Measurements from ENCODE around the gene SIRT7. TPM values are rescaled to one million over a fixed set of nuclear protein-coding genes. Genes with fewer than 3 reads are reported as not detected.

SIRT7 gene
- polyA plus RNA-seq, 1 donor, result 25.2 TPM

- Histone ChIP-seq H3K4me1 (ENCODE audit: control insufficient read depth, insufficient read depth, low read length) (peaks cover 28% of the 10 kb centered on the region), H3K9me3 (ENCODE audit: control insufficient read depth, low read depth, low read length) (peaks cover 5% of the 10 kb centered on the region), H3K27ac (ENCODE audit: low read length) (peak overlapping the region; percentile 44), H3K4me3 (ENCODE audit: low read length) (peak overlapping the region; percentile 62), H3K27me3 (ENCODE audit: control insufficient read depth, insufficient read depth, low read length) (no peaks in the 10 kb centered on the region), H3K36me3 (ENCODE audit: control insufficient read depth, insufficient read depth, low read length) (peaks cover 68% of the 10 kb centered on the region)
- 100% methylated on average over 1 of the region's 21 CpGs for WGBS (ENCODE audit: insufficient coverage, low lambda C conversion rate)
- peak in 1 of 2 donors; percentile 61 for DNase-seq
These were observed 1.6 kb downstream of the SIRT7 start for GRCh38 chr17:81916234-81917001.

DNA sequence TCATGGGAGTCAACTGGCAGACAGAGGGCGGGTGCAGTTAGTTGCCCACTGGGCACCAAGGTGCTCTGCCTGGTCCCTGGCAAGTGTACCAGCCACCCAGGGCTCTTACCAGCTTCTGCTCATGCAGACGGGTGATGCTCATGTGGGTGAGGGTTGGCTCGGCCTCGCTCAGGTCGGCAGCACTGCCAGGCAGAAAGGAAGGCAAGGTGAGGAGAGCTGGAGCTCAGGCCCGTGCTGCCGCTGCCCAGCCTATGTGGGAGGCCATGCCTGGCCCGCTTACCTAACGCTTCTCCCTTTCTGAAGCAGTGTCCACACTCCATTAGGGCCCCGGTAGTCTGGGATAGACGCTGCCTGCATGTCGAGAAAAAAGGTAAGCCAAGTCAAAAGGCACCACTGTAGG lies 2.6 kb downstream of the SIRT7 start:
- Histone ChIP-seq H3K36me3 (ENCODE audit: control insufficient read depth, insufficient read depth, low read length) (peaks cover 57% of the 10 kb centered on the region), H3K27me3 (ENCODE audit: control insufficient read depth, insufficient read depth, low read length) (no peaks in the 10 kb centered on the region), H3K4me3 (ENCODE audit: low read length) (no peak overlapping the region), H3K4me1 (ENCODE audit: control insufficient read depth, insufficient read depth, low read length) (peaks cover 29% of the 10 kb centered on the region), H3K27ac (ENCODE audit: low read length) (no peak overlapping the region), H3K9me3 (ENCODE audit: control insufficient read depth, low read depth, low read length) (peaks cover 5% of the 10 kb centered on the region)
- no CpG with 5 or more reads among the region's 12 CpGs for WGBS (ENCODE audit: insufficient coverage, low lambda C conversion rate)
- DNase-seq, result no peak

GRCh38 chr17:81914103-81914850 lies 3.7 kb downstream of the SIRT7 start:
- WGBS (ENCODE audit: insufficient coverage, low lambda C conversion rate), result no CpG with 5 or more reads among the region's 36 CpGs
- Histone ChIP-seq H3K9me3 (ENCODE audit: control insufficient read depth, low read depth, low read length) (peaks cover 5% of the 10 kb centered on the region), H3K36me3 (ENCODE audit: control insufficient read depth, insufficient read depth, low read length) (peaks cover 49% of the 10 kb centered on the region), H3K4me1 (ENCODE audit: control insufficient read depth, insufficient read depth, low read length) (peaks cover 38% of the 10 kb centered on the region), H3K4me3 (ENCODE audit: low read length) (no peak overlapping the region), H3K27ac (ENCODE audit: low read length) (no peak overlapping the region), H3K27me3 (ENCODE audit: control insufficient read depth, insufficient read depth, low read length) (no peaks in the 10 kb centered on the region)
- DNase-seq, result no peak

DNA sequence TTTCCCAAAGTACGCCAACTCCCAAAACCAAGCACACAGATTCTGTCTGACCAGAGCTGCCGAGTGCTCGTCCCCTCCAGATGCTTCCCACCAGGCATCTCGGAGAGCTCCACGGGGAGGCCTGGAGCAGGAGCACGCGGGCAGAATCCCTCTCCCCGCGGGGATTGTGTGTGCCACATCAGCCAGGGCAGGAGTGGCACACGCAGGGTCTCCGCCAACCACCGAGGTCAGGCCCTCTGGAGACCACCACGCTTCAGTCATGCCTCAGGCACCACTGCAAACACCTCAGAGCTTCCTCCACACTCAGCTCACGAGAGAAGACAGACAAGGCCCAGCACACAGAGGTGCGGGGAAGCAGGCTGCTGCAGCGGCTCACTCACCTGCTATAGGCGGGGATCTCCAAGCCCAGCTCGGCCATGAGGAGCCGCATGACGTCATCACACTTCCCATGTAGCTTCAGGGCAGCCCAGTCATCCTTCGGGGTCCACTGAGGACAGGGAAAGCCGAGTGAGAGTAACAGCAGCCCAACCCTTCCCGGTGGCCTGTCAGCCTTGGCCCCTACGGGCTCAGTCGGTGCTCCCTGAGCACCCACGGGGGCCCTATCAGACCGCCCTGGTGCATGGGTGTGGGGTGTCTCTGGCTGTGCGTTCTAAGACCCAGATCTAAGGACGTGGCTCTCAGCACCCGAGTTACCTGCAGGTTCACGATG lies 4.4 kb downstream of the SIRT7 start:
- no peaks in the 10 kb centered on the region for H3K27me3 ChIP-seq (ENCODE audit: control insufficient read depth, insufficient read depth, low read length)
- DNase-seq, result no peak
- H3K9me3 ChIP-seq (ENCODE audit: control insufficient read depth, low read depth, low read length), result peaks cover 5% of the 10 kb centered on the region
- H3K4me1 ChIP-seq (ENCODE audit: control insufficient read depth, insufficient read depth, low read length), result peaks cover 31% of the 10 kb centered on the region
- WGBS (ENCODE audit: insufficient coverage, low lambda C conversion rate), result 80% methylated on average over 1 of the region's 31 CpGs
- H3K4me3 ChIP-seq (ENCODE audit: low read length), result no peak overlapping the region
- no peak overlapping the region for H3K27ac ChIP-seq (ENCODE audit: low read length)
- peaks cover 51% of the 10 kb centered on the region for H3K36me3 ChIP-seq (ENCODE audit: control insufficient read depth, insufficient read depth, low read length)

DNA sequence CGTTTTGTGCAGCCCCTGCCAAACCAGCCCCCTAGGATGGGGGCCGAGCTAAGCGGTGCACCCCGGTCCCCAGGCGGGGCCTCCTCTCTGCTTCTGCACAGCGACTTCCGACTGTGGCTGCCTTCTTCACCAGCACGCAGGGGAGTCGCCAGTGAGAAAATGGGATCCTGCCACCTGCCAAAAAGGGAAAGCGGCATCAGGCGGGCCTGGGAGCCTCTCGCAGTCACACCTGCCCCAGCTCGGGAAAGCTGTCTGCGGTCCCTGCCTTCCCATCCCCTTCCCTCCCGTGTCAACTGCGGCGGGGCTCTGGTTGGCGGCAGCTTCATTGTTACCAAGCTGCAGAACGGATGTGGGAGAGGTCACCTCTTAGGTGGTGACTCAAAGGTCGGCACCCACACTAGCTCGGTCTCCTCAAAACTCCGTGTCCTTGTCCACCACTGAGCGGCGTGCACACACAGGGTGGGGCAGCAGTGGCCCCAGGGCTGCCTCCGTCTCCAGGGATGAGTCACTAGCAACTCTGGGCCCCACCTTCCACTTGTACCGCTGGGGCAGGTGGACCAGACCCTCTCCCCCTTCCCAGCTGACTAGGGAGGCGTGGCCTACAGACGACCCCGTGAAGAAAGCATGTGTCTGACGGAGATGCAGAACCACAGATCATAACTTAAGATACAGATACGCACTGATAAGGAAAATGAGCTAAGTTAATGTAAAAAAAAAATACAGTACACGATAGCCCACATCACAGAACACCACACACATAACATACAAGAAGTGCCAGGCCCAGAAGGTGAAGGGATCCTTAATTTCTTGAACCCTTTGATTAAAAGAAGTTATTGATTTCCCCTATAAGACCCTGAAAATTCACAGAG lies 5.3 kb downstream of the SIRT7 start:
- Histone ChIP-seq H3K27ac (ENCODE audit: low read length) (no peak overlapping the region), H3K4me3 (ENCODE audit: low read length) (no peak overlapping the region), H3K27me3 (ENCODE audit: control insufficient read depth, insufficient read depth, low read length) (no peaks in the 10 kb centered on the region), H3K4me1 (ENCODE audit: control insufficient read depth, insufficient read depth, low read length) (peaks cover 26% of the 10 kb centered on the region), H3K36me3 (ENCODE audit: control insufficient read depth, insufficient read depth, low read length) (peaks cover 60% of the 10 kb centered on the region), H3K9me3 (ENCODE audit: control insufficient read depth, low read depth, low read length) (peaks cover 5% of the 10 kb centered on the region)
- DNase-seq, result no peak
- 100% methylated on average over 1 of the region's 32 CpGs for WGBS (ENCODE audit: insufficient coverage, low lambda C conversion rate)

- Histone ChIP-seq H3K27me3 (ENCODE audit: control insufficient read depth, insufficient read depth, low read length) (no peaks in the 10 kb centered on the region), H3K27ac (ENCODE audit: low read length) (peak overlapping the region; percentile 21), H3K4me3 (ENCODE audit: low read length) (peak overlapping the region; percentile 17), H3K4me1 (ENCODE audit: control insufficient read depth, insufficient read depth, low read length) (peaks cover 24% of the 10 kb centered on the region), H3K36me3 (ENCODE audit: control insufficient read depth, insufficient read depth, low read length) (peaks cover 67% of the 10 kb centered on the region), H3K9me3 (ENCODE audit: control insufficient read depth, low read depth, low read length) (peaks cover 5% of the 10 kb centered on the region)
- whole genome bisulfite sequencing (ENCODE audit: insufficient coverage, low lambda C conversion rate), result no CpG with 5 or more reads among the region's 19 CpGs
- no peak for DNase-seq
These were observed 6.0 kb downstream of the SIRT7 start for GRCh38 chr17:81911969-81912368.

DNA sequence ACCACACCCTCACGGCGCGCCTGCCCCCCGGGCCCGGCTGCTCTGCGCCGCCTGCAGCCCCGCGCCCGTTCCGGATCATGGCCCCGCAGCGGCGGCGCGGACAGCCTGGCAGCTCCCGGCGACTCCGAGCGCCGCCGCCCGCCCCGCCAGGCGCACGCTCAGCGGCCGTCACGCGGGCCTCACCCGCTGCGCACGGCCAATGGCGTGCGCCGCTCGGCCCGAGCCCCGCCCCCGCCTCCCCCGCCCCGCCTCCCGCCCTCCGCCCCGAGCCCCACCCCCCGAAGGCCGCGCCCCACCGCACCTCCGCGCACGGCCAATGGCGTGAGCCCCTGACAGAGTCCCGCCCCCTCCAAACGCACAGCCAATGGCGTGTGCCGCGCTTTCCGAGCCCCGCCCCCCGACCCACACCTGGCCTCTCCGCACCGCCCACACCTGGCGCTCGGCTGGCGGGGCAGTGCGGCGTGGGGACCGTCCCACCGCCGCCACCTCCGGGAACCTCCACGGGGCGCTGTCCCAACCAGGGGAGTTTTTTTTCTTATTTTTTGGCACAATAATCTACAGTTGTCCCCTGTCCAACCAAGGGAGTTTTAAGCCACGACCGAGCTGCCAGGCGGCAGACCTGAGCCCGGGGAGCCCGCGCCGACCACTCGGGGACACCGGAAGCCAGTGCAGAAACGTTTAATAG lies 6.6 kb downstream of the SIRT7 start, which contains the start of gene PCYT2:
Gene PCYT2 (minus strand): TSS at position 123 of the 685 bp plus-strand sequence. CDS start 44 bp downstream, at position 79.
- Histone ChIP-seq H3K4me3 (ENCODE audit: low read length) (peak within 1 kb of the TSS; percentile 91), H3K27ac (ENCODE audit: low read length) (peak within 1 kb of the TSS; percentile 98), H3K27me3 (ENCODE audit: control insufficient read depth, insufficient read depth, low read length) (no peaks in the 10 kb centered on the region), H3K9me3 (ENCODE audit: control insufficient read depth, low read depth, low read length) (peaks cover 5% of the 10 kb centered on the region), H3K36me3 (ENCODE audit: control insufficient read depth, insufficient read depth, low read length) (peaks cover 72% of the 10 kb centered on the region), H3K4me1 (ENCODE audit: control insufficient read depth, insufficient read depth, low read length) (peaks cover 19% of the 10 kb centered on the region)
- DNase-seq, result peak; percentile 91 to 92
- WGBS (ENCODE audit: insufficient coverage, low lambda C conversion rate), result no CpG with 5 or more reads among the region's 84 CpGs

- no peaks in the 10 kb centered on the region for H3K27me3 ChIP-seq (ENCODE audit: control insufficient read depth, insufficient read depth, low read length)
- H3K4me3 ChIP-seq (ENCODE audit: low read length), result peak overlapping the region; percentile 91
- H3K9me3 ChIP-seq (ENCODE audit: control insufficient read depth, low read depth, low read length), result peaks cover 5% of the 10 kb centered on the region
- DNase-seq, result no peak
- peak overlapping the region; percentile 98 for H3K27ac ChIP-seq (ENCODE audit: low read length)
- peaks cover 15% of the 10 kb centered on the region for H3K4me1 ChIP-seq (ENCODE audit: control insufficient read depth, insufficient read depth, low read length)
- WGBS (ENCODE audit: insufficient coverage, low lambda C conversion rate), result no CpG with 5 or more reads among the region's 55 CpGs
- peaks cover 74% of the 10 kb centered on the region for H3K36me3 ChIP-seq (ENCODE audit: control insufficient read depth, insufficient read depth, low read length)
These were observed 7.1 kb downstream of the SIRT7 start for GRCh38 chr17:81910840-81911276.
